HepG2 (cell line): Measurements from ENCODE around the gene PTGES3. TPM values are rescaled to one million over a fixed set of nuclear protein-coding genes. Genes with fewer than 3 reads are reported as not detected.

Experiments used
- ARID2 ChIP-seq: sonication (generic); formaldehyde crosslinking; IDR thresholded peaks from 2 replicates; pipeline ENCODE4 v1.8.1; 2022; ENCODE audit warnings: mild to moderate bottlenecking, missing genetic modification reagents, borderline replicate concordance
- FOXK2 ChIP-seq: fragments of 450-650 bp; IDR thresholded peaks from 2 replicates; pipeline ENCODE4 v1.6.1; 2016
- FOXP4 ChIP-seq: sonication (generic); formaldehyde crosslinking; IDR thresholded peaks from 2 replicates; pipeline ENCODE4 v1.4.0; 2020; ENCODE audit warnings: missing genetic modification reagents
- HOXA3 ChIP-seq: sonication (generic); formaldehyde crosslinking; IDR thresholded peaks from 2 replicates; pipeline ENCODE4 v1.5.0; 2020; ENCODE audit warnings: missing genetic modification reagents
- HOXA9 ChIP-seq: sonication (generic); formaldehyde crosslinking; IDR thresholded peaks from 2 replicates; pipeline ENCODE4 v1.8.1; 2022; ENCODE audit warnings: missing genetic modification reagents, mild to moderate bottlenecking, moderate library complexity, borderline replicate concordance
- IRF1 ChIP-seq: sonication (generic); formaldehyde crosslinking; IDR thresholded peaks from 2 replicates; pipeline ENCODE4 v1.4.0; 2020; ENCODE audit warnings: low read depth, mild to moderate bottlenecking, missing genetic modification reagents
- IRF2 ChIP-seq: IDR thresholded peaks from 2 replicates; pipeline ENCODE4 v1.6.1; 2018; ENCODE audit warnings: missing genetic modification reagents, missing compliant biosample characterization
- KDM6A ChIP-seq: IDR thresholded peaks from 2 replicates; pipeline ENCODE4 v1.6.1; 2016; ENCODE audit warnings: low read depth
- MED1 ChIP-seq: sonication (generic); formaldehyde crosslinking; IDR thresholded peaks from 2 replicates; pipeline ENCODE4 v1.4.0; 2020; ENCODE audit warnings: missing genetic modification reagents
- NFKB2 ChIP-seq: sonication (generic); formaldehyde crosslinking; IDR thresholded peaks from 2 replicates; pipeline ENCODE4 v1.4.0; 2020; ENCODE audit warnings: missing genetic modification reagents, borderline replicate concordance
- NR2C2 ChIP-seq: sonication (generic); formaldehyde crosslinking; IDR thresholded peaks from 2 replicates; pipeline ENCODE4 v1.4.0; 2020; ENCODE audit warnings: missing genetic modification reagents, mild to moderate bottlenecking, moderate library complexity, borderline replicate concordance
- NR3C1 ChIP-seq: sonication (generic); formaldehyde crosslinking; IDR thresholded peaks from 2 replicates; pipeline ENCODE4 v1.4.0; 2020; ENCODE audit warnings: missing genetic modification reagents
- PAF1 ChIP-seq: IDR thresholded peaks from 2 replicates; pipeline ENCODE4 v1.6.1; 2016; ENCODE audit warnings: missing genetic modification reagents, missing compliant biosample characterization
- PPARG ChIP-seq: conservative IDR thresholded peaks from 2 replicates; pipeline ENCODE4 v1.6.1; 2016; ENCODE audit warnings: missing biosample characterization, missing genetic modification reagents
- ZBTB38 ChIP-seq: sonication (generic); formaldehyde crosslinking; IDR thresholded peaks from 2 replicates; pipeline ENCODE4 v1.5.1; 2020; ENCODE audit warnings: mild to moderate bottlenecking, missing genetic modification reagents
- ZNF124 ChIP-seq: sonication (generic); formaldehyde crosslinking; IDR thresholded peaks from 2 replicates; pipeline ENCODE4 v1.4.0; 2020; ENCODE audit warnings: missing genetic modification reagents
- ZNF567 ChIP-seq: sonication (generic); formaldehyde crosslinking; IDR thresholded peaks from 2 replicates; pipeline ENCODE4 v1.8.1; 2023; ENCODE audit warnings: mild to moderate bottlenecking, missing genetic modification reagents, borderline replicate concordance
- ZNF570 ChIP-seq: sonication (generic); formaldehyde crosslinking; IDR thresholded peaks from 2 replicates; pipeline ENCODE4 v1.4.0; 2020; ENCODE audit warnings: mild to moderate bottlenecking, missing genetic modification reagents, borderline replicate concordance
- ZNF75D ChIP-seq: sonication (generic); formaldehyde crosslinking; IDR thresholded peaks from 2 replicates; pipeline ENCODE4 v1.8.1; 2023; ENCODE audit warnings: missing genetic modification reagents, mild to moderate bottlenecking, borderline replicate concordance
- ZNF777 ChIP-seq: sonication (generic); formaldehyde crosslinking; IDR thresholded peaks from 2 replicates; pipeline ENCODE4 v1.4.0; 2020; ENCODE audit warnings: missing genetic modification reagents
- ZNF83 ChIP-seq: sonication (generic); formaldehyde crosslinking; IDR thresholded peaks from 2 replicates; pipeline ENCODE4 v1.4.0; 2020; ENCODE audit warnings: missing genetic modification reagents, mild to moderate bottlenecking, borderline replicate concordance
- polyA plus RNA-seq, 8 experiments: library from polyadenylated mRNA; depleted of rRNA in 3 of 8; stranded (reverse) in 7 of 8; unstranded in 1 of 8; fragments of >200 nt; fragmentation: Illumina TruSeq in 4 of 8; extraction: Trizol in 4 of 8; gene quantifications; 2 replicates each; pipeline versions ENCODE4 v1.2.1 to v1.2.3, GENCODE V29; 2011 to 2016; ENCODE audit warnings: low read depth in 4 of 8, missing spikeins in 1 of 8, mixed read lengths in 1 of 8; ENCODE audit not compliant: insufficient read depth in 1 of 8
- total RNA-seq, 5 experiments: library from RNA; depleted of rRNA; stranded (reverse); fragments of >200 nt; fragmentation: Illumina TruSeq; extraction: Trizol; gene quantifications; 2 replicates each; pipeline ENCODE4 v1.2.3, GENCODE V29; 2016; ENCODE audit warnings: low read depth in 1 of 5
- TF ChIP-seq, protein P1 (sequence below): sonication (generic); formaldehyde crosslinking; IDR thresholded peaks from 2 replicates; pipeline ENCODE4 v1.8.0; 2022; ENCODE audit warnings: missing genetic modification reagents, mild to moderate bottlenecking, inconsistent platforms, borderline replicate concordance
- TF ChIP-seq, protein P2 (sequence below): sonication (generic); formaldehyde crosslinking; conservative IDR thresholded peaks from 2 replicates; pipeline ENCODE4 v1.4.0; 2020; ENCODE audit warnings: mild to moderate bottlenecking, missing genetic modification reagents, moderate library complexity

PTGES3 gene
- total and polyA plus RNA-seq, 2 of the 13 experiments (the other 11 are each of a cell fraction or from before 2014, with no cell fraction given) = 54.4 to 159 TPM

DNA sequence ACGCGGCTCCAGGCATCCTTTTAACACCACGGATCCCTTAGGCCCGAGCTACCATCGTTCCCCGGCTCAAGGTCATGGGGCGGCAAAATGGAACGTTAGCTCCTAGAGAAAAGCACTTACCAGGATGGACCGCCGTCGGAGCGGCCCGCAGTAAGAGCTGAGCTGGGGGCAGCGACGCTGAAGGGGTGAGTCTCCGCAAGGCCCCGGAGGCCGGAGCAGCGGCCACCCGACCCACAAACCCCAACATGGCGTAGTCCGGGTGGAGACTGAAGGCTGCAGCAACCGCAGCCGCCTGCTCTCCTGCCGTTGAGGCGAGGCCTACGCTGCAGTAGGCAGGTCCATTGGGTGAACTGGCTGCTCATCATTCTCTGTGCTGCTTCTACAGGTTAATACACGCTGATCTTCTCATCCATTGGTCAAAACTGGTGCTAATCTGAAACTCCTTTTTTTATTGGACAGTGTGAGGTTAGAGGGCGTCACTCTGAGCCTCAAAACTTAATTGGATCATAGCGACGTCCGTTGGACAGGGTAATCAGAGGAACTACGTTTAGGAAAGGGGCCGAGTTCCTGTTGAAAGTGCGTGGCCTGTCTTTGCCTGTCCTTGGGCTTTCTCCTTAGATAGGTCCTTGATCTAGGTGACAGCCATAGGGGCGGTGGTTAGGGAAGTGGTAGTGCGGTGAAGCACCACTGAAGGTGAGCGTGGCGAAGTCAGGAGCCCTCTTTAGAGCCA, 42.2 kb downstream of the PTGES3 start, which contains the start of gene ATP5F1B (continued):
- TF ChIP-seq, protein P1, sequence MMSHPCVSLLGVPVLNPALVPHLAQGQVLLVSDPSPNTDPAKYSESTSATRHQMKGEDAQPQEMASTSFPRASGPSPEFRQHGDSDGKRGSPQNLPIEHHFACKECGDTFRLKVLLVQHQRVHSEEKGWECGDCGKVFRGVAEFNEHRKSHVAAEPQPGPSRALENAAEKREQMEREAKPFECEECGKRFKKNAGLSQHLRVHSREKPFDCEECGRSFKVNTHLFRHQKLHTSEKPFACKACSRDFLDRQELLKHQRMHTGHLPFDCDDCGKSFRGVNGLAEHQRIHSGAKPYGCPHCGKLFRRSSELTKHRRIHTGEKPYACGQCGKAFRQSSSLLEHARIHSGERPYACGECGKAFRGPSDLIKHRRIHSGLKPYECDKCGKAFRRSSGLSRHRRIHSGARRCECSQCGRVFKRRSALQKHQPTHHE (CRISPR knock-in tag) = peak; percentile 37; the same call in 1 of the 2 replicates
- TF ChIP-seq HOXA9 (CRISPR knock-in tag) = no peak
- TF ChIP-seq NFKB2 (CRISPR knock-in tag) = peak; percentile 93; the same call in 1 of the 2 replicates
- peak; percentile 52; the same call in 1 of the 2 replicates for TF ChIP-seq FOXK2
- TF ChIP-seq MED1 (CRISPR knock-in tag) = peak; percentile 60; the same call in 1 of the 2 replicates
- no peak for TF ChIP-seq KDM6A (CRISPR knock-in tag)
- peak; percentile 84 for TF ChIP-seq ZNF124 (CRISPR knock-in tag)
- TF ChIP-seq FOXP4 (CRISPR knock-in tag) = no peak
- peak; percentile 72; the same call in 1 of the 2 replicates for TF ChIP-seq ZNF83
- peak; percentile 59 for TF ChIP-seq IRF2 (CRISPR knock-in tag)
- no peak for TF ChIP-seq ZNF75D (CRISPR knock-in tag)
- no peak; the same call in none of the 2 replicates for TF ChIP-seq ZNF567
- TF ChIP-seq ZNF777 (CRISPR knock-in tag) = peak; percentile 52; the same call in 1 of the 2 replicates
- TF ChIP-seq IRF1 (CRISPR knock-in tag) = no peak
- no peak for TF ChIP-seq ZNF570 (CRISPR knock-in tag)
- TF ChIP-seq, protein P2, sequence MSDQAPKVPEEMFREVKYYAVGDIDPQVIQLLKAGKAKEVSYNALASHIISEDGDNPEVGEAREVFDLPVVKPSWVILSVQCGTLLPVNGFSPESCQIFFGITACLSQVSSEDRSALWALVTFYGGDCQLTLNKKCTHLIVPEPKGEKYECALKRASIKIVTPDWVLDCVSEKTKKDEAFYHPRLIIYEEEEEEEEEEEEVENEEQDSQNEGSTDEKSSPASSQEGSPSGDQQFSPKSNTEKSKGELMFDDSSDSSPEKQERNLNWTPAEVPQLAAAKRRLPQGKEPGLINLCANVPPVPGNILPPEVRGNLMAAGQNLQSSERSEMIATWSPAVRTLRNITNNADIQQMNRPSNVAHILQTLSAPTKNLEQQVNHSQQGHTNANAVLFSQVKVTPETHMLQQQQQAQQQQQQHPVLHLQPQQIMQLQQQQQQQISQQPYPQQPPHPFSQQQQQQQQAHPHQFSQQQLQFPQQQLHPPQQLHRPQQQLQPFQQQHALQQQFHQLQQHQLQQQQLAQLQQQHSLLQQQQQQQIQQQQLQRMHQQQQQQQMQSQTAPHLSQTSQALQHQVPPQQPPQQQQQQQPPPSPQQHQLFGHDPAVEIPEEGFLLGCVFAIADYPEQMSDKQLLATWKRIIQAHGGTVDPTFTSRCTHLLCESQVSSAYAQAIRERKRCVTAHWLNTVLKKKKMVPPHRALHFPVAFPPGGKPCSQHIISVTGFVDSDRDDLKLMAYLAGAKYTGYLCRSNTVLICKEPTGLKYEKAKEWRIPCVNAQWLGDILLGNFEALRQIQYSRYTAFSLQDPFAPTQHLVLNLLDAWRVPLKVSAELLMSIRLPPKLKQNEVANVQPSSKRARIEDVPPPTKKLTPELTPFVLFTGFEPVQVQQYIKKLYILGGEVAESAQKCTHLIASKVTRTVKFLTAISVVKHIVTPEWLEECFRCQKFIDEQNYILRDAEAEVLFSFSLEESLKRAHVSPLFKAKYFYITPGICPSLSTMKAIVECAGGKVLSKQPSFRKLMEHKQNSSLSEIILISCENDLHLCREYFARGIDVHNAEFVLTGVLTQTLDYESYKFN (CRISPR knock-in tag) = no peak; the same call in 1 of the 2 replicates
- peak; percentile 81; the same call in 1 of the 2 replicates for TF ChIP-seq ARID2 (CRISPR knock-in tag)
- peak; percentile 38; the same call in 1 of the 2 replicates for TF ChIP-seq HOXA3 (CRISPR knock-in tag)
- no peak for TF ChIP-seq NR3C1
- TF ChIP-seq ZBTB38 = no peak
- peak; percentile 80; the same call in 1 of the 2 replicates for TF ChIP-seq NR2C2 (CRISPR knock-in tag)
- TF ChIP-seq PAF1 (CRISPR knock-in tag) = no peak
- TF ChIP-seq PPARG = no peak
